Stimulated activated naive CD8-positive, alpha-beta T cell treated with anti-CD3 and anti-CD28 coated beads, Interleukin-15, Interleukin-2, amounts not matched to agents 100 ng/mL and 50 ng/mL, for 24 hours (primary cell): ENCODE measurements around the gene CCDC17.

Experiments
- H3K27ac Mint-ChIP-seq: one replicate; pipeline ENCODE4 v1.8.0; 2021; ENCODE audit warnings: mild to moderate bottlenecking, mixed read lengths
- H3K27me3 Mint-ChIP-seq: one replicate; pipeline ENCODE4 v1.8.0; 2021; ENCODE audit warnings: mixed read lengths
- H3K36me3 Mint-ChIP-seq: one replicate; pipeline ENCODE4 v1.8.0; 2021; ENCODE audit warnings: low read depth, mixed read lengths
- H3K4me1 Mint-ChIP-seq: one replicate; pipeline ENCODE4 v1.8.0; 2021; ENCODE audit warnings: low read depth, mixed read lengths
- H3K4me3 Mint-ChIP-seq: one replicate; pipeline ENCODE4 v1.8.0; 2021; ENCODE audit warnings: mild to moderate bottlenecking, mixed read lengths
- H3K9me3 Mint-ChIP-seq: one replicate; pipeline ENCODE4 v1.8.0; 2021; ENCODE audit warnings: mixed read lengths

CCDC17 gene

DNA sequence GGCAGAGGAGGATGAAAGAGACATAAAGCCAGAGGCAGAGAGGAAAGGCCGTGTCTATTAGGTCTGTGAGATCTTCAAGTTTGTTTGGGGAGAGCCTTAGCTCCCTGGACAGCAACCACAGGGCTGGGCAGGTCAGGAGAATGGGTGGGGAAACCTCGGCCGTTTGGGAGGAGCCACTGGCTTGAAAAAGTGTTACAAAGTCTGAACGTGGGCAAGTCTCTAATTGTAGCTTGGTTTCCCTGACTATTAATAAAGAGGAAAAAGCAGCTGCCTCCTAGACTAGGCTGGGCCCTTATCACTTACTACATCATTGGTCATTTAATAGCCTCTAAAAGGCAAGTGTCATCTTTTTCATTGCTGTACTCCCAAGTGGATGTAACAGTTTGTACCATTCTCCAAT, at the start of gene CCDC17:
Gene CCDC17, minus strand, starts transcription at position 83 of the 400 bp plus-strand sequence. CDS start 145 bp downstream, outside the sequence.
- Mint-ChIP-seq H3K27ac (peak within 1 kb of the TSS; percentile 52), H3K4me1 (no peaks in the 10 kb centered on the region), H3K36me3 (peaks cover 36% of the 10 kb centered on the region), H3K4me3 (no peak within 1 kb of the TSS), H3K9me3 (no peaks in the 10 kb centered on the region), H3K27me3 (no peaks in the 10 kb centered on the region)

DNA sequence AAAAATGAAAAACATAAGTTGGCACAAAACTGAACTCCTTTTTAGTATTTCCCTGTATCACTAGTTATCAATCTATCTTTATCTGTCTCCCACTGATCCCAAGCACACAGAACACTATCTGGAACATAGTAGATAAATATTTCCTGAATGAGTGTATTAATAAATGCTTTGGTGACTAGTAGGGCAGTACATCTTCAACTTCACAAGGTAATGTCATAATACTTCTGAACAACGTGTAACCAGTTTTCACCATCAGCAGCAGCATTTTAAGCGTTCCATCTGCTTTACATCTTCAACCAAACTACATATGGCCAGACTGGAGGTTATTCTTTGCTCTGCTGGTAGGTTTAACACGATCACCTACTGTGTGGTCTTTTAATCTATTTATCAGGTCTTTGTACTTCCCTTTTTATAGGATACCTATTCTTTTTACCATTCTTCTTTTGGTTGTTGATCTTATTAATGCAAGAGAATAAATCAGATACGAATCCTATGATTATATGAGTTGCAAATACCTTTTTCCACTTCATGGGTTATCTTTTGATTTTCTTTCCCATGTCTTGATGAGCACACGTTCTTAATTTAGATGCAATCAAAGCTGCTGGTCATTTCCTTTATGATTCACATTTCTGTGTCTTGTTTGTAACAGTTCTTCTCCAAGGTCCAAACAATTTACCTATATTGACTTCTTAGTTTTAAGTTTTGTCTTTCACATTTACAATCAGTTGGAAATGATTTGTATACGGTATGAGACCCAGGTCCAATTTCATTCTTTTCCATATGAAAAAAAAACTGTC, 46.2 kb upstream of the CCDC17 start:
- Mint-ChIP-seq H3K9me3 (no peaks in the 10 kb centered on the region), H3K4me1 (peaks cover 63% of the 10 kb centered on the region), H3K27me3 (no peaks in the 10 kb centered on the region), H3K4me3 (no peak overlapping the region), H3K36me3 (peaks cover 43% of the 10 kb centered on the region), H3K27ac (peak overlapping the region; percentile 26)

DNA sequence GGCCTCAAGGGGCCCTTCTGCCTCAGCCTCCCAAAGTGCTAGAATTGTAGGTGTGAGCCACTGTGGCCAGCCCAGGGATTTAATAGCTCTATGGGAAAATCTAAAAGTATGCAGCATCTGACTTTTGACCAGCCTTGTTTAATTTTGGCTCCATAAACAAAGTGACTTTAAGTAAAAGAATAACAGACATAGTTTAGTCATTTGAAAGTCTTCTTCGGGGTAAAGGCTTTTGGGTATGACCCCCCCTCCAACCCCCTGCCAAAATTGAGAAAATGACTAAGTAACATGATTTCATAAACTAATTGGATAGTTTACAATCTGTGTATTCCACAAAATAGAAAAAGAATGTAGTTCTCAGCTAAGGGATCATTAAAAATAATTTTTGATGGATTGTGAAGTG, 45.5 kb upstream of the CCDC17 start:
- H3K27me3 Mint-ChIP-seq, result no peaks in the 10 kb centered on the region
- H3K9me3 Mint-ChIP-seq, result no peaks in the 10 kb centered on the region
- peaks cover 56% of the 10 kb centered on the region for H3K4me1 Mint-ChIP-seq
- peaks cover 38% of the 10 kb centered on the region for H3K36me3 Mint-ChIP-seq
- no peak overlapping the region for H3K4me3 Mint-ChIP-seq
- no peak overlapping the region for H3K27ac Mint-ChIP-seq

- Mint-ChIP-seq H3K27ac (no peak overlapping the region), H3K36me3 (peaks cover 30% of the 10 kb centered on the region), H3K9me3 (no peaks in the 10 kb centered on the region), H3K27me3 (no peaks in the 10 kb centered on the region), H3K4me3 (no peak overlapping the region), H3K4me1 (peaks cover 50% of the 10 kb centered on the region)
Observed at GRCh38 chr1:45668526-45668925, 44.7 kb upstream of the CCDC17 start.

GRCh38 chr1:45667321-45668111, 43.7 kb upstream of the CCDC17 start:
- H3K27ac Mint-ChIP-seq, result peak overlapping the region; percentile 52
- H3K27me3 Mint-ChIP-seq, result no peaks in the 10 kb centered on the region
- H3K4me1 Mint-ChIP-seq, result peaks cover 46% of the 10 kb centered on the region
- no peak overlapping the region for H3K4me3 Mint-ChIP-seq
- no peaks in the 10 kb centered on the region for H3K9me3 Mint-ChIP-seq
- H3K36me3 Mint-ChIP-seq, result peaks cover 20% of the 10 kb centered on the region

DNA sequence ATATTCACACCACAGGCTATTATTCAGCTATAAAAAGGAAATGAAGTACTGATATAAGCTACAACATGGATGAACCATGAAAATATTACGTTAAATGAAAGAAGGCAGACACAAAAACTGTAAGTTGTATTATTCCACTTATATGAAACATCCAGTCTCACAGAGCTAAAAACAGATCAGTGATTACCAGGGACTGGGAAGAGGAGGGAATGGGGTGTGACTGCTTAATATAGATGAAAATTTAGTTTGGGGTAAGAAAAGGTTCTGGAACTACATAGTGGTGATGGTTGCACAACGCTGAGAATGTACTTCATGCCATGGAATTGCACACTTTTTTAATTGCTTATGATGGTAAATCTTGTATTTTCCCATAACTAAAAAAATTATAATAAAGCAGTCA, 43.0 kb upstream of the CCDC17 start:
- peaks cover 18% of the 10 kb centered on the region for H3K36me3 Mint-ChIP-seq
- no peaks in the 10 kb centered on the region for H3K9me3 Mint-ChIP-seq
- no peaks in the 10 kb centered on the region for H3K27me3 Mint-ChIP-seq
- H3K4me3 Mint-ChIP-seq, result no peak overlapping the region
- peaks cover 42% of the 10 kb centered on the region for H3K4me1 Mint-ChIP-seq
- no peak overlapping the region for H3K27ac Mint-ChIP-seq

GRCh38 chr1:45660336-45660735, 36.5 kb upstream of the CCDC17 start:
- Mint-ChIP-seq H3K36me3 (peaks cover 59% of the 10 kb centered on the region), H3K4me3 (no peak overlapping the region), H3K4me1 (peaks cover 8% of the 10 kb centered on the region), H3K9me3 (no peaks in the 10 kb centered on the region), H3K27me3 (no peaks in the 10 kb centered on the region), H3K27ac (no peak overlapping the region)

DNA sequence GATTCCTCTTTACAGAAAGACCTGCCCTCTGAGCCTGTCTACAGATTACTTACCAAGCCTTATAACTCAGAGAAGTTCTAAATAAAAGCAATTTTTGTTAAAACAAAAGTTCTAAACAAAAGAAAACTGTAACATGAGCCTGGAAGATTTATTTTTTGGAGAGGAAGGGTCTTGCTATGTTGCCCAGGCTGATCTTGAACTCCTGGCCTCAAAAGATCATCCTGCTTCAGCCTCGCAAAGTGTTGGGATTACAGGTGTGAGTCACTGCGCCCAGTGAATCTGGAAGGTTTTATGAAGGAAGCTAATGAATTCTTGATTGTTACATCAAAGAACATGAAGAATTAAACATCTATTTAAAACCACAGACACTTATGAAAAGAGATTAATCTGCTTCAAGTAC, 35.4 kb upstream of the CCDC17 start:
- Mint-ChIP-seq H3K27ac (no peak overlapping the region), H3K9me3 (no peaks in the 10 kb centered on the region), H3K27me3 (no peaks in the 10 kb centered on the region), H3K4me3 (no peak overlapping the region), H3K36me3 (peaks cover 66% of the 10 kb centered on the region), H3K4me1 (peaks cover 13% of the 10 kb centered on the region)

DNA sequence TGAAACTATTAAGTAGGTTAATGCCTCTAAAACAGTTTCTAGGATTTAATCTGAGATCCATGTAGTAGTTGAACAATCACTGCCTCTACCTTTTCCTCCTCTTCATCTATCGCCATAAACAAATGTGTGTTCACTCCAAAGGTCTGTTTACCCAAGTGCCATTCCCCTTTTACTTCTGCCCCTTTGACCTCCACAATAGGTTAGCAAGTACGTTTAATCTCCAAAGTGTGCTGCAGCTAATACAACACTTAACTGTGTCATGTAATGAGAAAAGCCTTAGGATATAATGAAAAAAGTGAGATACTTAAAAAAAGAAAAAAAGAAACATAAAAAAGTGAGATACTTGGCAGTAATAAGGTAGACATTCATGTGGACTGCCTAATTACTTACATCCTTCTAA, 34.3 kb upstream of the CCDC17 start:
- no peak overlapping the region for H3K4me3 Mint-ChIP-seq
- H3K4me1 Mint-ChIP-seq, result peaks cover 8% of the 10 kb centered on the region
- no peaks in the 10 kb centered on the region for H3K9me3 Mint-ChIP-seq
- H3K27me3 Mint-ChIP-seq, result no peaks in the 10 kb centered on the region
- H3K27ac Mint-ChIP-seq, result no peak overlapping the region
- H3K36me3 Mint-ChIP-seq, result peaks cover 70% of the 10 kb centered on the region

DNA sequence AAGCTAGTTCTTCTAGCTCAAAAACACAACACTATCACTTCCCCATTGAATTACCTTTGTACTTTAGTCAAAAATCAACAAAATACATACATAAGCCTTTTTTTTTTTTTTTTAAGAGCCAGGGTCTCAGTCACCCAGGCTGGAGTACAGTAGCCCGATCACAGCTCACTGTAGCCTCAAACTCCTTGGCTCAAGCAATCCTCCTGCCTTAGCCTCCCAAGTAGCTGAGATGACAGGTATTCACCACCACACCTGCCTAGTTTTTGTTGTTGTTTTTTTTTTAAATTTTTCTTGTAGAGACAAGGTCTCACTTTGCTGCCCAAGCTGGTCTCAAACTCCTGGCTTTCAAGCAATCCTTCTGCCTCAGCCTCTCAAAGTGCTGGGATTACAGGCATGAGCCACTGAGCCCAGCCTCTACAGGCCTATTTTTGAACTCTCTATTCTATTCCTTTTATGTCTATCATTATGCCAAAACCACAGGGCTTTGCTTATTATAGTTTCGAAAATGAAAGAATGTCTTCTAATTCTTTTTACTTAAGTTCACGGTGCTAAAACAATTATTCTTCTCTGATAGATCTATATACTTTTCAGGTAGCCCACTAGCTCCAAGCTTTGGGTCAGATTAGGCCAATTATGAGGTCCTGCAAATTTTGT, 32.8 kb upstream of the CCDC17 start:
- H3K36me3 Mint-ChIP-seq, result peaks cover 83% of the 10 kb centered on the region
- H3K9me3 Mint-ChIP-seq, result no peaks in the 10 kb centered on the region
- no peak overlapping the region for H3K27ac Mint-ChIP-seq
- no peak overlapping the region for H3K4me3 Mint-ChIP-seq
- no peaks in the 10 kb centered on the region for H3K27me3 Mint-ChIP-seq
- peaks cover 6% of the 10 kb centered on the region for H3K4me1 Mint-ChIP-seq

GRCh38 chr1:45654540-45655280, 30.9 kb upstream of the CCDC17 start:
- peaks cover 87% of the 10 kb centered on the region for H3K36me3 Mint-ChIP-seq
- H3K27ac Mint-ChIP-seq, result no peak overlapping the region
- no peaks in the 10 kb centered on the region for H3K9me3 Mint-ChIP-seq
- H3K27me3 Mint-ChIP-seq, result no peaks in the 10 kb centered on the region
- H3K4me3 Mint-ChIP-seq, result no peak overlapping the region
- H3K4me1 Mint-ChIP-seq, result peaks cover 6% of the 10 kb centered on the region

- Mint-ChIP-seq H3K27me3 (no peaks in the 10 kb centered on the region), H3K4me3 (no peak overlapping the region), H3K4me1 (peaks cover 7% of the 10 kb centered on the region), H3K27ac (no peak overlapping the region), H3K36me3 (peaks cover 44% of the 10 kb centered on the region), H3K9me3 (no peaks in the 10 kb centered on the region)
Observed at GRCh38 chr1:45647248-45648021, 23.6 kb upstream of the CCDC17 start.

DNA sequence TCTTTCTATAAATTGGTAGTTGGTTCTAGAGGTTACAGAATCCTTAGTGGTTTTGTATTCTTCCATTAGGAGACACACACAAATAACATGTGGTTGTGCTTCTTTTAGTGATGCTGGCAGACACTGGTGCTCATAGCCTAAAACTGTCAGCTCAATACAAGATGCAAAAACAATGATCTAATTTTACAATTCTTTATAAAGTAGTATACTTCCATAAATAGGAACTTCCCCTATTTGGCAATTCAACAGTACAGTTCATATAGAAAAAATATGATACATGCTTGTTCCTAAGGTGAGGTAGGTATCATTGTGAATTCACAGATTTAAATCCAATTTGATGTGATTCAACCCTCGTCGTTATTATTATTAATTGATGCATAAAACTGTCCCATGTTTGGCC, 20.8 kb upstream of the CCDC17 start:
- Mint-ChIP-seq H3K9me3 (no peaks in the 10 kb centered on the region), H3K36me3 (peaks cover 27% of the 10 kb centered on the region), H3K27me3 (no peaks in the 10 kb centered on the region), H3K4me1 (peaks cover 7% of the 10 kb centered on the region), H3K4me3 (no peak overlapping the region), H3K27ac (no peak overlapping the region)

DNA sequence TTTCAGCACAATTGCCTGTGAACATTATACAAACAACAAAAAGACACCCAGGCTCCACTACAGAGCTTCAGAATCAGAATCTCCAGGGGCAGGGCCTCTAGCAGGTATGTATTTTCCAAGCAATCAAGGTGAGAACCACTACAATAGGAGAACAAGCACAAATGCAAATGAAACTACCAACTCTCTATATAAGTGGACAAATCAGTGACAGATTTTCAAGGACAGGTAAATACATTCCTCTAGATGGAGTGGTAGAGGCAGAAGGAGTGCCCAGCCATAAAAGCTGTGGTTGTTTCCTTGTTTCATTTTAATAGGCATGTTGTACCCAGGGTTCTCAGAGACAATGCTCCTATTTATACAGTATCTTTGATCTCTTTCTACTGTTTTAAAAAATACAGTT, 20.1 kb upstream of the CCDC17 start:
- H3K27ac Mint-ChIP-seq, result no peak overlapping the region
- H3K36me3 Mint-ChIP-seq, result peaks cover 20% of the 10 kb centered on the region
- peaks cover 7% of the 10 kb centered on the region for H3K4me1 Mint-ChIP-seq
- H3K27me3 Mint-ChIP-seq, result no peaks in the 10 kb centered on the region
- no peaks in the 10 kb centered on the region for H3K9me3 Mint-ChIP-seq
- no peak overlapping the region for H3K4me3 Mint-ChIP-seq
